SW480 (cell line): Measurements from ENCODE around the gene NHS.
"Not testable (repeated sequence)": the region's sequence is repeated elsewhere in the genome, so short reads cannot be mapped to it uniquely, and the experiment has no call there.

Source experiments
- DNase-seq: peaks from one replicate; pipeline ENCODE4 v3.0.0-alpha.2; 2016; ENCODE audit warnings: low spot score

The NHS gene

GRCh38 chrX:17405225-17405969 lies 30.4 kb downstream of the NHS start:
- peak; percentile 44 for DNase-seq

- no peak for DNase-seq
Observed at GRCh38 chrX:17409566-17410290, 34.7 kb downstream of the NHS start.

GRCh38 chrX:17410651-17411050 lies 35.7 kb downstream of the NHS start:
- no peak for DNase-seq

- no peak for DNase-seq
Observed at GRCh38 chrX:17411205-17411604, 36.2 kb downstream of the NHS start.

- DNase-seq: peak; percentile 40
Observed at GRCh38 chrX:17412692-17413091, 37.7 kb downstream of the NHS start.

GRCh38 chrX:17413228-17413627 lies 38.2 kb downstream of the NHS start:
- DNase-seq: peak; percentile 78

GRCh38 chrX:17414027-17414658 lies 39.1 kb downstream of the NHS start:
- DNase-seq: no peak

- DNase-seq: peak; percentile 8
Observed at GRCh38 chrX:17414839-17415238, 39.8 kb downstream of the NHS start.

GRCh38 chrX:17415242-17415810 lies 40.3 kb downstream of the NHS start:
- no peak for DNase-seq

GRCh38 chrX:17417372-17417771 lies 42.4 kb downstream of the NHS start:
- DNase-seq: no peak

- no peak for DNase-seq
Observed at GRCh38 chrX:17425136-17425535, 50.1 kb downstream of the NHS start.

- no peak for DNase-seq
Observed at GRCh38 chrX:17425551-17425950, 50.6 kb downstream of the NHS start.

- DNase-seq: no peak
Observed at GRCh38 chrX:17431171-17431570, 56.2 kb downstream of the NHS start.

GRCh38 chrX:17432158-17432557 lies 57.2 kb downstream of the NHS start:
- no peak for DNase-seq

GRCh38 chrX:17433965-17434364 lies 59.0 kb downstream of the NHS start:
- no peak for DNase-seq

GRCh38 chrX:17435476-17435875 lies 60.5 kb downstream of the NHS start:
- no peak for DNase-seq

- DNase-seq: no peak
Observed at GRCh38 chrX:17438221-17438620, 63.2 kb downstream of the NHS start.

- DNase-seq: no peak
Observed at GRCh38 chrX:17440258-17440657, 65.3 kb downstream of the NHS start.

GRCh38 chrX:17440836-17441235 lies 65.8 kb downstream of the NHS start:
- no peak for DNase-seq

GRCh38 chrX:17441965-17442364 lies 67.0 kb downstream of the NHS start:
- DNase-seq: no peak

- no peak for DNase-seq
Observed at GRCh38 chrX:17442898-17443297, 67.9 kb downstream of the NHS start.

- DNase-seq: no peak
Observed at GRCh38 chrX:17443556-17443955, 68.6 kb downstream of the NHS start.

GRCh38 chrX:17446269-17446668 lies 71.3 kb downstream of the NHS start:
- DNase-seq: not testable (repeated sequence)
